ENCODE results near the gene C9orf152. TPM values are rescaled to one million over a fixed set of nuclear protein-coding genes. Genes with fewer than 3 reads are reported as not detected.
"Not testable (repeated sequence)": the region's sequence is repeated elsewhere in the genome, so short reads cannot be mapped to it uniquely, and the experiment has no call there.

Gene C9orf152
- total RNA-seq, 1 experiment from 2014 or later: not detected

DNA sequence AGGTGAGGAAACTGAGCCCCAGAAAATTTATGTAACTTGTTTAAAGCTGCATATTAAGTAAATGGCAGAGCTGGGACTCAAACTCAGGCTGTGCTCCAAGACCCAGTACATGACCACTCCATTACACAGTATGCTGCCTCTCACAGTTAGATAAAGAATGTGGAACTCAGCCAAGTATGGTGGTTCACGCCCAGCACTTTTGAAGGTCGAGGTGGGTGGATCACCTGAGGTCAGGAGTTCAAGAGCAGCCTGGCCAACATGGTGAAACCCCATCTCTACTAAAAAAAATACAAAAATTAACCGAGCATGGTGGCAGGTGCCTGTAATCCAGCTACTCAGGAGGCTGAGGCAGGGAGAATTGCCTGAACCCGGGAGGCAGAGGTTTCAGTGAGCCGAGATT is 2.3 kb downstream of the C9orf152 start:
- DNase-seq (ENCODE audit: low spot score); H3K27ac Mint-ChIP-seq; H3K27me3 Mint-ChIP-seq (ENCODE audit: low read depth); H3K4me1 Mint-ChIP-seq; H3K36me3 Mint-ChIP-seq; ATAC-seq; H3K4me3 Mint-ChIP-seq; POLR2A ChIA-PET; H3K9me3 Mint-ChIP-seq: not testable (repeated sequence)
- CTCF ChIA-PET: interaction anchor here (1.4 kb wide), 1 partner anchor 12 kb away, joined by 3 read pairs; no protein-coding TSS in a partner anchor

DNA sequence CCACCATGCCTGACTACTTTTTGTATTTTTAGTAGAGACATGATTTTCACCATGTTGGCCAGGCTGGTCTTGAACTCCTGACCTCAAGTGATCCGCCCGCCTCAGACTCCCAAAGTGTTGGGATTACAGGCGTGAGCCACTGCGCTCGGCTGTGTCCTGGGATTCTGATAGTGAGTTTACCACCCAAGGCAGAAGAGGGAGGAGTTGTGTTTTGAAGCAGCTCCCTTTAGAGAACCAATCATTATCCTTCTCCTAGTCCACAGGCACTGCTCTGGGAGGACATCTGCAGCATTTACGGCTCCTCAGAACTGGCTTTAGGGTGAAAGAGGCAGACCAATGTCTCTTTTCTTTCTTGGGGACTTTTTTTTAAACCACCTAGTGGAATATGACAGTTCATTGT is 5.7 kb downstream of the C9orf152 start:
- H3K4me3 Mint-ChIP-seq: no peak overlapping the region
- DNase-seq (ENCODE audit: low spot score): no peak
- no peaks in the 10 kb centered on the region for H3K4me1 Mint-ChIP-seq
- ATAC-seq: no peak
- POLR2A ChIA-PET: no interaction called here
- no peaks in the 10 kb centered on the region for H3K36me3 Mint-ChIP-seq
- no peaks in the 10 kb centered on the region for H3K27me3 Mint-ChIP-seq (ENCODE audit: low read depth)
- no peak overlapping the region for H3K27ac Mint-ChIP-seq
- no peaks in the 10 kb centered on the region for H3K9me3 Mint-ChIP-seq
- TF ChIP-seq NFE2L1 (CRISPR knock-in tag; IDR thresholded peaks at IDR 0.05) (no peak), MXD4 (CRISPR knock-in tag; IDR thresholded peaks at IDR 0.05; ENCODE audit: borderline replicate concordance) (no peak), PRDM15 (CRISPR knock-in tag; IDR thresholded peaks at IDR 0.05) (no peak), ZNF396 (CRISPR knock-in tag; IDR thresholded peaks at IDR 0.05; ENCODE audit: borderline replicate concordance) (no peak), TEAD1 (CRISPR knock-in tag; IDR thresholded peaks at IDR 0.05) (no peak), TCF7 (CRISPR knock-in tag; IDR thresholded peaks at IDR 0.05; ENCODE audit: low read depth) (no peak), ESRRA (CRISPR knock-in tag; IDR thresholded peaks at IDR 0.05; ENCODE audit: borderline replicate concordance) (no peak), PRRX2 (CRISPR knock-in tag; IDR thresholded peaks at IDR 0.05) (no peak), ZNF317 (CRISPR knock-in tag; IDR thresholded peaks at IDR 0.05; ENCODE audit: borderline replicate concordance, low read depth) (no peak), NR3C1 (CRISPR knock-in tag; conservative IDR thresholded peaks at IDR 0.05; ENCODE audit: low read depth) (no peak), ZNF263 (CRISPR knock-in tag; IDR thresholded peaks at IDR 0.05; ENCODE audit: low read depth) (no peak), ELF4 (CRISPR knock-in tag; IDR thresholded peaks at IDR 0.05; ENCODE audit: low read depth) (no peak), GTF2I (CRISPR knock-in tag; conservative IDR thresholded peaks at IDR 0.05) (no peak), TEAD4 (CRISPR knock-in tag; IDR thresholded peaks at IDR 0.05) (no peak), HMGA2 (CRISPR knock-in tag; IDR thresholded peaks at IDR 0.05) (no peak), FOXP1 (CRISPR knock-in tag; IDR thresholded peaks at IDR 0.05; ENCODE audit: borderline replicate concordance) (no peak)
- TF ChIP-seq, protein P1, sequence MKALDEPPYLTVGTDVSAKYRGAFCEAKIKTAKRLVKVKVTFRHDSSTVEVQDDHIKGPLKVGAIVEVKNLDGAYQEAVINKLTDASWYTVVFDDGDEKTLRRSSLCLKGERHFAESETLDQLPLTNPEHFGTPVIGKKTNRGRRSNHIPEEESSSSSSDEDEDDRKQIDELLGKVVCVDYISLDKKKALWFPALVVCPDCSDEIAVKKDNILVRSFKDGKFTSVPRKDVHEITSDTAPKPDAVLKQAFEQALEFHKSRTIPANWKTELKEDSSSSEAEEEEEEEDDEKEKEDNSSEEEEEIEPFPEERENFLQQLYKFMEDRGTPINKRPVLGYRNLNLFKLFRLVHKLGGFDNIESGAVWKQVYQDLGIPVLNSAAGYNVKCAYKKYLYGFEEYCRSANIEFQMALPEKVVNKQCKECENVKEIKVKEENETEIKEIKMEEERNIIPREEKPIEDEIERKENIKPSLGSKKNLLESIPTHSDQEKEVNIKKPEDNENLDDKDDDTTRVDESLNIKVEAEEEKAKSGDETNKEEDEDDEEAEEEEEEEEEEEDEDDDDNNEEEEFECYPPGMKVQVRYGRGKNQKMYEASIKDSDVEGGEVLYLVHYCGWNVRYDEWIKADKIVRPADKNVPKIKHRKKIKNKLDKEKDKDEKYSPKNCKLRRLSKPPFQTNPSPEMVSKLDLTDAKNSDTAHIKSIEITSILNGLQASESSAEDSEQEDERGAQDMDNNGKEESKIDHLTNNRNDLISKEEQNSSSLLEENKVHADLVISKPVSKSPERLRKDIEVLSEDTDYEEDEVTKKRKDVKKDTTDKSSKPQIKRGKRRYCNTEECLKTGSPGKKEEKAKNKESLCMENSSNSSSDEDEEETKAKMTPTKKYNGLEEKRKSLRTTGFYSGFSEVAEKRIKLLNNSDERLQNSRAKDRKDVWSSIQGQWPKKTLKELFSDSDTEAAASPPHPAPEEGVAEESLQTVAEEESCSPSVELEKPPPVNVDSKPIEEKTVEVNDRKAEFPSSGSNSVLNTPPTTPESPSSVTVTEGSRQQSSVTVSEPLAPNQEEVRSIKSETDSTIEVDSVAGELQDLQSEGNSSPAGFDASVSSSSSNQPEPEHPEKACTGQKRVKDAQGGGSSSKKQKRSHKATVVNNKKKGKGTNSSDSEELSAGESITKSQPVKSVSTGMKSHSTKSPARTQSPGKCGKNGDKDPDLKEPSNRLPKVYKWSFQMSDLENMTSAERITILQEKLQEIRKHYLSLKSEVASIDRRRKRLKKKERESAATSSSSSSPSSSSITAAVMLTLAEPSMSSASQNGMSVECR (CRISPR knock-in tag; IDR thresholded peaks at IDR 0.05; ENCODE audit: borderline replicate concordance): no peak
- TF ChIP-seq, protein P2, sequence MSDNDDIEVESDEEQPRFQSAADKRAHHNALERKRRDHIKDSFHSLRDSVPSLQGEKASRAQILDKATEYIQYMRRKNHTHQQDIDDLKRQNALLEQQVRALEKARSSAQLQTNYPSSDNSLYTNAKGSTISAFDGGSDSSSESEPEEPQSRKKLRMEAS (CRISPR knock-in tag; IDR thresholded peaks at IDR 0.05): no peak
- CTCF ChIA-PET: interaction anchor here (0.7 kb wide), 1 partner anchor 390 kb away, joined by 5 read pairs; no protein-coding TSS in a partner anchor
